Adrenal gland (tissue), 5 donors: ENCODE results near the gene C13orf46.

Experiments used
- POLR2A ChIP-seq, 2 donors: fragments of 450-650 bp; IDR thresholded peaks; one replicate each; pipeline ENCODE4 v1.6.1; 2017; ENCODE audit warnings: antibody characterized with exemption in 2 of 2, mild to moderate bottlenecking in 2 of 2, moderate library complexity in 1 of 2
- TF ChIP-seq, protein P1 (sequence below), 6 experiments: fragments of 450-650 bp in 4 of 6; fragments of 200-600 bp in 2 of 6; sonication (generic) in 1 of 6; IDR thresholded peaks; 1 replicate in 5 of 6; 2 replicates in 1 of 6; pipeline versions ENCODE4 v1.5.1 to v1.8.0; 2016 to 2021; ENCODE audit warnings: antibody characterized with exemption in 6 of 6, mild to moderate bottlenecking in 2 of 6, moderate library complexity in 1 of 6
- donor health status: DM: no; HTN: no; CAD: no.

GRCh38 chr13:113981611-113982295 is 7.9 kb upstream of the C13orf46 start:
- no peak for TF ChIP-seq POLR2A (IDR thresholded peaks at IDR 0.05)
- TF ChIP-seq, protein P1, sequence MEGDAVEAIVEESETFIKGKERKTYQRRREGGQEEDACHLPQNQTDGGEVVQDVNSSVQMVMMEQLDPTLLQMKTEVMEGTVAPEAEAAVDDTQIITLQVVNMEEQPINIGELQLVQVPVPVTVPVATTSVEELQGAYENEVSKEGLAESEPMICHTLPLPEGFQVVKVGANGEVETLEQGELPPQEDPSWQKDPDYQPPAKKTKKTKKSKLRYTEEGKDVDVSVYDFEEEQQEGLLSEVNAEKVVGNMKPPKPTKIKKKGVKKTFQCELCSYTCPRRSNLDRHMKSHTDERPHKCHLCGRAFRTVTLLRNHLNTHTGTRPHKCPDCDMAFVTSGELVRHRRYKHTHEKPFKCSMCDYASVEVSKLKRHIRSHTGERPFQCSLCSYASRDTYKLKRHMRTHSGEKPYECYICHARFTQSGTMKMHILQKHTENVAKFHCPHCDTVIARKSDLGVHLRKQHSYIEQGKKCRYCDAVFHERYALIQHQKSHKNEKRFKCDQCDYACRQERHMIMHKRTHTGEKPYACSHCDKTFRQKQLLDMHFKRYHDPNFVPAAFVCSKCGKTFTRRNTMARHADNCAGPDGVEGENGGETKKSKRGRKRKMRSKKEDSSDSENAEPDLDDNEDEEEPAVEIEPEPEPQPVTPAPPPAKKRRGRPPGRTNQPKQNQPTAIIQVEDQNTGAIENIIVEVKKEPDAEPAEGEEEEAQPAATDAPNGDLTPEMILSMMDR (IDR thresholded peaks at IDR 0.05): no peak
